ENCODE data around the gene EMD.
"Not testable (repeated sequence)": the region's sequence is repeated elsewhere in the genome, so short reads cannot be mapped to it uniquely, and the experiment has no call there.

EMD gene

GRCh38 chrX:154397888-154398667 lies 19.0 kb downstream of the EMD start, which contains the start of gene RPL10:
RPL10 (plus strand) TSS chrX:154398377; CDS start chrX:154398520, 143 bp downstream.
- DNase-seq, result peak; percentile 95 to 96

- peak; percentile 87 to 88 for DNase-seq
These were observed 19.8 kb downstream of the EMD start for GRCh38 chrX:154398668-154399526.

DNA sequence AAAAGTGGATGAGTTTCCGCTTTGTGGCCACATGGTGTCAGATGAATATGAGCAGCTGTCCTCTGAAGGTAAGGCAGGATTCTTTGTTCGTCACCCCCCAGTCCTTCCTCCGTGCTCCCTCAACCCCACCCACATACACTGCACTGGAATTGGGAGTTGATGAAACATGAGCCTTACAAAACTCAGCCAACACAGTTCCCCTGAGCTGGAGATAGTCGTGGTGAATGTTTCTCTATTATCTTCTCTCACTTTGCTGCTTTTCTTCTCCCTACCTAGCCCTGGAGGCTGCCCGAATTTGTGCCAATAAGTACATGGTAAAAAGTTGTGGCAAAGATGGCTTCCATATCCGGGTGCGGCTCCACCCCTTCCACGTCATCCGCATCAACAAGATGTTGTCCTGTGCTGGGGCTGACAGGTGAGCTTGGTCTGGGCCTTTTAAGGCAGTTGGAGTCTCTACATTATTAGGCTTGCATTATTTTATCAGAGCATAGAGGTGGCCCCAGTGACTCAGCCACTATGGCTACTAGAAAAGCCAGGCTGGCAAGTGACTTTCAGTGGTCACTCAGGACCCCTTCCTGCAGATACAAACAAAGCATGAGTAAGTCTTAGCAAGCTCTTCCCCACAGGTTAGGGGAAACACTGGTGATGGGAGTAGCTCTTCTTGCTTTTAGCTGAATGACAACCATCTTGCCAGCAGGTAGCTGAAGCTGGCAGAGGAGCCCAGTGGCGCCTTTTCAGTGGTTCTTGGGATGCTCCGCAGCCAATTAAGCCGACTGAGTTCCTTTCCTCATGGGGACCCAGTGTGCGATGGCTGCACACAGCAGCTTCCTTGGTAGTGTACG lies 20.7 kb downstream of the EMD start:
- DNase-seq, result peak in 1 of 2 donors; percentile 50

DNA sequence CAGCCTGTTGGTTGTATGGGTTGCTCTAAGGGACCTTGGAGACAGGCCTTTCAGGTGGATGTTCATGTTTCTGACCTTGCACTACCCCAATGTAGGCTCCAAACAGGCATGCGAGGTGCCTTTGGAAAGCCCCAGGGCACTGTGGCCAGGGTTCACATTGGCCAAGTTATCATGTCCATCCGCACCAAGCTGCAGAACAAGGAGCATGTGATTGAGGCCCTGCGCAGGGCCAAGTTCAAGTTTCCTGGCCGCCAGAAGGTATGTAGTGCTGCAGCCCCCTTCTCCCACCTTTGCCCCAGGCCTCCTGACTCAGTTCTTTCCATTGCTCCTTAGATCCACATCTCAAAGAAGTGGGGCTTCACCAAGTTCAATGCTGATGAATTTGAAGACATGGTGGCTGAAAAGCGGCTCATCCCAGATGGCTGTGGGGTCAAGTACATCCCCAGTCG lies 21.3 kb downstream of the EMD start:
- DNase-seq, result not testable (repeated sequence)

DNA sequence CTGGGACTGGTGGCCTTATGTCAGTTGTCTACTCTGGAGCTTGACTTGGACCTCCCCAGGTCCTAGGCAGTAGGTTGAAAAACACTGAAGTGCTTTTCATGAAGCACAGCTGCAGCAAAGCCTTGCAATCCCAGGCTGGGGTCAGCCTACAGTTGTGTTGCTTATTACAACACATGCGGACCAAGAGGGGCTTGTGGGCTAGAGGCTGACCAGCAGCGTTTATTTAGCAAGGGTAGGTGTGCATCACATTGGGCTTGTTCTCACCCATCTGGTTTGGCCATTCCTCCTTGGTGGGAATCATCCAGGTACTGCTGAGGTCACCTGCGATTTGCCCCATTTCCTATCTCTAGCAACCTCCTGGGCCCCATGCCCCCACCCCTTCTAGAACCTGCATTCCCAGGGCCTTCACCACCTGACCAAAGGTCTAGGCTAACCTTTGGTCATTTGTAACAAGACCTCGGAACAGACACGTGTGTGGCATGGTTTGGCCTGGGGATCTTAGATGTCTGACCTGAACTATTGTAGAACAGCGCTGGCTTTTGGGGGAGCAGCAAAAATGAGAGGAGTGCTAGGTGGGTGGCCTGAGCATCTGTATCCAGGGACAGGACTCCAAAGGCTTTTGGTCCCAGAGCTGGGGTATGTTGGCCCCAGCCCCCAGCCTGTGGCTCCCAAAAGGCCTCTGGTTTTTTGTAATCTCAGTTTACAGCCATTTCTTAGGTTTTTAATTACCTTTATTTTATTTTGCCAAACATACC lies 22.1 kb downstream of the EMD start:
- no peak for DNase-seq

- DNase-seq, result no peak
These were observed 23.0 kb downstream of the EMD start for GRCh38 chrX:154401918-154402621.

GRCh38 chrX:154402622-154403127 lies 23.6 kb downstream of the EMD start:
- no peak for DNase-seq

DNA sequence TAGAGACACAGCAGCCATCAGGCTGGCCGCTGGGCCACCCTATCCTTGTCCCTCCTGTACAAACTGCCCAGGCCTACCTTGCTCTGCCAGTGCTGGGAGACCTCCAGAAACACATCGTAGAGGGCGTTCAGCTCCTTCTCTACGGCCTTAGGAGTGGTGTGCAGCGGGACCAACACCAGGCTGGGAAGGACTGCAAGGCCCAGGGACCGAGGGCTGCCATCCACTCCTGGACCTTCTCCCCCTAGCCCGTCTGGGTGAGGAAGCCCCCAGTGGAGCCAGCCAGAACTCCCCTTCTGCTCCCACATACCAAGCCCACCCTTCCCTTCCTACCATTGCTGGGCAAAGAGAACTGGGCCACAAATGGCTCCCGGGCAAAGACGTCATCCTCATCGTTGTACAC lies 24.1 kb downstream of the EMD start:
- no peak for DNase-seq

DNA sequence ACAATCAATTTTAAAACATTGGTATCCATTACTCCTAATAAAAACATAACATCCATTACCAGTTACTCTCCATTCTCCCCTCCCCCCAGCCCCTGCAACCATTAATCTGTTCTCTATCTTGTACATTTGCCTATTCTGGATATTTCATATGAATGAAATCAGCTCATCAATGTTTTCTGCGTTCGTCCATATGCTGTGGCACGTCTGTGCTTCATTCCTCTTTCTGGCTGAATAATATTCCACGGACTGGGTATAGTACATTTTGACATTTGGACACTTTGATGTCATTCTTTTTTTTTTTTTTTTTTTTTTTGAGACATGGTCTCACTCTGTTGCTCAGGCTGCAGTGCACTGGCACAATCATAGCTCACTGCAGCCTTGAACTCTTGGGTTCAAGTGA lies 24.8 kb downstream of the EMD start:
- no peak for DNase-seq

DNA sequence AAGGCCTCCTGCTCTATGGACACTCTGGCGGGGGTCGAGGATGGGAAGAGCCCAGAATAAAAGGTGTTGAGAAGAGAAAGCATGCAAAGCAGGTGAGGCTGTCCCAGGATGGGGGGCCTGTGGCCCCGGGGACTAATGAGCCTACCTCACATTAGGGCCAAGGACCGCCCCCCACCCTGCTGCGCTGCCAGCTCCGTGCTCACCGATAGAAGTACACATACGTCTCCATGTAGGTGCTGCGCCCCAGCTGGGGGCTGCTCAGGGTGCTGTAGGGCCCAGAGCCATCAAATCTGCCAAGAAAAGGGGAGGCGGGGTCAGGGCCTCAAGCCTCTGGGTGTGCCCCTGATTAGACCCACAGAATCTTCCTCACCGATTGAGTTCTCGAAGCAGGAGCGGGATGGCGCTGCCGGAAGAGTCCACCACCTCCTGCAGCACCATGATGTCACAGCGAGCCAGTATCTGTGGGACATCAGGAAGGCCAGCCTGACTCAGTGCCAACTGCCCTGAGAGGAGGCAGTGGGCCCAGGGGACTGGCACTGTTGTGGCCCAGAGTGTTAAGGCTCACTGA lies 25.6 kb downstream of the EMD start:
- DNase-seq, result no peak

GRCh38 chrX:154408659-154409221 lies 29.6 kb downstream of the EMD start:
- no peak for DNase-seq

GRCh38 chrX:154409222-154409871 lies 30.3 kb downstream of the EMD start, which contains the start of gene DNASE1L1:
DNASE1L1 (minus strand) TSS chrX:154409254; CDS start chrX:154405568, 3,686 bp downstream.
- DNase-seq, result peak in 1 of 2 donors; percentile 72

GRCh38 chrX:154411981-154412340 lies 32.9 kb downstream of the EMD start:
- DNase-seq, result peak; percentile 41 to 64

GRCh38 chrX:154412468-154412867 lies 33.4 kb downstream of the EMD start:
- peak; percentile 37 to 57 for DNase-seq

GRCh38 chrX:154413142-154413541 lies 34.0 kb downstream of the EMD start:
- no peak for DNase-seq

GRCh38 chrX:154417157-154417556 lies 38.1 kb downstream of the EMD start:
- DNase-seq, result no peak

DNA sequence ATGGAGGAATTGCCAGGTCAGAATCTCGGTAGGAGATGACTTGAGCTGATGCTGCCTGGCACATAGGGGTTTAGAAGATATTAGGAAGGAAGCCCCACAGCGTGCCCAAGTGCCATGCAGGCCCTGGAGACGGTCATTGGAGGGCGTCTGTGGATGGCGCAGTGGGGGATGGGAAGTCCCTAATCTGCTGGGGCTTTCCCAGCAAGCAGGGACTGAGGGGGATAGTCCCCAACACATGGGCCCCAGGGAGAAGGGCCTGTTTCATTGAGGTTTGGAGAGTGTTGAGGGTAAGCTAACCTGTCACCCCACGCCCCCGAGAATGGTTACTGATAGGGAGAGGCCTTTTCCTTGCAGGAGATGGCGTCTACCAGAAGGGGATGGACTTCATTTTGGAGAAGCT lies 40.1 kb downstream of the EMD start:
- no peak for DNase-seq

DNA sequence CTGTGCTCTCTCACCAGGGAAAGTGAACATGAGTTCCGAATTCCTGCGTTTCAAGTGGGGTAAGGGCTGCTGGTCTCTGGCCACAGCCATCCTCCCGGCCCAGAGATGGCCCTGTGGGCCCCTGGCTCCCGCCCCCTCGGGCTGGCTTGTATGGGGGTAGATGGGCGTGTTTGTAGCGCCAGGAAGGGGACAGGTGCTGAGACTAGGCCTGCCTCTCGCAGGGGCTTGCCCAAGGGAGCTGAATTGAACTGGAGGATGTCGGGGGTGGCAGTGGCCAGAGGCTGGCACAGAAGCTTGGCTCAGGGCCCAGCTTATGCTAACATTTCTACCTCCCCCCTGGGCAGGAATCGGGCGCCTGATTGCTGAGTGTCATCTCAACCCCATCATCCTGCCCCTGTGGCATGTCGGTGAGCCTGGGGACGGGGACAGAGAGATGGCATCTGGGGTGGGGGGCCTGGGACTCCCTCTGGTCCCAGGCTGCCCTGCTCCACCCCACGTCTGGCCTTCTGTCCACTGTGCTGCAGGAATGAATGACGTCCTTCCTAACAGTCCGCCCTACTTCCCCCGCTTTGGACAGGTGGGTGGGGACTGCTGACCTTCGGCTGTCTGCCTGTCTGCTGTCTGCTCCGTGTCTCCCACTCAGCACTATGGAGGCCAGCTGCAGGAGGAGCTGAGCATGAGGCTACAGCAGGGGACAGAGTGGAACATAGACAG lies 40.8 kb downstream of the EMD start:
- no peak for DNase-seq

DNA sequence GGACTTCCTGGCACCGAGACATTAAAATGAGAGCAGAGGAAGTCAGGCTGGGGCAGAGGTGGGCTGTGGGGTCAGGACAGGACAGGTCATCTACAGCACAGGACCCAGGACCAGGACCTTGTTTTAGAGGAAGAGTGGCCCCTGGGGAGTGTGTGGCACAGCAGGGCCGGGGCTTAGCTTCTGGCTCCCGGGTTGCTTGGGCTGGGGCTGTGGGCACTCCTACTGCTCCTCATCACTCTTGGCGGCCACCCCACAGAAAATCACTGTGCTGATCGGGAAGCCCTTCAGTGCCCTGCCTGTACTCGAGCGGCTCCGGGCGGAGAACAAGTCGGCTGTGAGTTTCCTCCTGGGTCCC lies 41.3 kb downstream of the EMD start:
- DNase-seq, result no peak
